HT1080 (cell line): ENCODE measurements around the gene CHERP. TPM values are rescaled to one million over a fixed set of nuclear protein-coding genes. Genes with fewer than 3 reads are reported as not detected.
"Not testable (repeated sequence)": the region's sequence is repeated elsewhere in the genome, so short reads cannot be mapped to it uniquely, and the experiment has no call there.

ENCODE experiments used
- DNase-seq: peaks from one replicate; pipeline ENCODE4 v3.0.0-alpha.2; 2015; ENCODE audit warnings: low read depth
- total RNA-seq: library from RNA; depleted of rRNA; stranded (reverse); fragments of >200 nt; shearing (Covaris generic); gene quantifications from 2 replicates; pipeline ENCODE4 v1.2.3, GENCODE V29; 2014

Gene CHERP
- total RNA-seq, 1 experiment from 2014 or later: 9.2 TPM

- no peak for DNase-seq
Measured at GRCh38 chr19:16576690-16577530, 34.7 kb upstream of the CHERP start.

- no peak for DNase-seq
Measured at GRCh38 chr19:16575861-16576689, 33.8 kb upstream of the CHERP start.

- DNase-seq: no peak
Measured at GRCh38 chr19:16575282-16575681, 33.0 kb upstream of the CHERP start.

- no peak for DNase-seq
Measured at GRCh38 chr19:16573925-16574324, 31.7 kb upstream of the CHERP start.

GRCh38 chr19:16573296-16573695 is 31.1 kb upstream of the CHERP start:
- DNase-seq: no peak

- peak; percentile 92 for DNase-seq
Measured at GRCh38 chr19:16572332-16573211, 30.3 kb upstream of the CHERP start, which contains the start of gene SLC35E1. Gene SLC35E1, minus strand, starts transcription at chr19:16572415. Its CDS starts 51 bp downstream, at chr19:16572364.

- no peak for DNase-seq
Measured at GRCh38 chr19:16571822-16572331, 29.6 kb upstream of the CHERP start.

GRCh38 chr19:16571283-16571682 is 29.0 kb upstream of the CHERP start:
- DNase-seq: no peak

GRCh38 chr19:16569609-16570320 is 27.5 kb upstream of the CHERP start:
- DNase-seq: no peak

GRCh38 chr19:16566702-16567101 is 24.5 kb upstream of the CHERP start:
- DNase-seq: no peak

- no peak for DNase-seq
Measured at GRCh38 chr19:16566161-16566560, 23.9 kb upstream of the CHERP start.

- no peak for DNase-seq
Measured at GRCh38 chr19:16564842-16565241, 22.6 kb upstream of the CHERP start.

- DNase-seq: no peak
Measured at GRCh38 chr19:16562608-16563025, 20.4 kb upstream of the CHERP start.

- DNase-seq: no peak
Measured at GRCh38 chr19:16561382-16561781, 19.1 kb upstream of the CHERP start.

- no peak for DNase-seq
Measured at GRCh38 chr19:16559780-16560276, 17.6 kb upstream of the CHERP start.

- no peak for DNase-seq
Measured at GRCh38 chr19:16554776-16555175, 12.5 kb upstream of the CHERP start.

GRCh38 chr19:16551902-16552301 is 9.7 kb upstream of the CHERP start:
- not testable (repeated sequence) for DNase-seq

- DNase-seq: no peak
Measured at GRCh38 chr19:16548956-16549355, 6.7 kb upstream of the CHERP start.

- no peak for DNase-seq
Measured at GRCh38 chr19:16544473-16545231, 2.4 kb upstream of the CHERP start.
